ENCODE measurements around the gene LBHD2. TPM values are rescaled to one million over a fixed set of nuclear protein-coding genes. Genes with fewer than 3 reads are reported as not detected.
A peak's percentile ranks its signal among the peaks of the same experiment; 100 is the strongest.

LBHD2 gene
- total and polyA plus RNA-seq, 2 experiments from 2014 or later, result not detected

- Histone ChIP-seq H3K4me1 (ENCODE audit: low read depth) (no peaks in the 10 kb centered on the region), H3K27ac (no peak overlapping the region), H3K4me3 (no peak overlapping the region), H3K9me3 (ENCODE audit: low read depth) (no peaks in the 10 kb centered on the region), H3K27me3 (no peaks in the 10 kb centered on the region), H3K36me3 (no peaks in the 10 kb centered on the region)
- DNase-seq (ENCODE audit: low read depth in 1 of 2, low spot score in 1 of 2), result no peak
- TF ChIP-seq, protein P1, sequence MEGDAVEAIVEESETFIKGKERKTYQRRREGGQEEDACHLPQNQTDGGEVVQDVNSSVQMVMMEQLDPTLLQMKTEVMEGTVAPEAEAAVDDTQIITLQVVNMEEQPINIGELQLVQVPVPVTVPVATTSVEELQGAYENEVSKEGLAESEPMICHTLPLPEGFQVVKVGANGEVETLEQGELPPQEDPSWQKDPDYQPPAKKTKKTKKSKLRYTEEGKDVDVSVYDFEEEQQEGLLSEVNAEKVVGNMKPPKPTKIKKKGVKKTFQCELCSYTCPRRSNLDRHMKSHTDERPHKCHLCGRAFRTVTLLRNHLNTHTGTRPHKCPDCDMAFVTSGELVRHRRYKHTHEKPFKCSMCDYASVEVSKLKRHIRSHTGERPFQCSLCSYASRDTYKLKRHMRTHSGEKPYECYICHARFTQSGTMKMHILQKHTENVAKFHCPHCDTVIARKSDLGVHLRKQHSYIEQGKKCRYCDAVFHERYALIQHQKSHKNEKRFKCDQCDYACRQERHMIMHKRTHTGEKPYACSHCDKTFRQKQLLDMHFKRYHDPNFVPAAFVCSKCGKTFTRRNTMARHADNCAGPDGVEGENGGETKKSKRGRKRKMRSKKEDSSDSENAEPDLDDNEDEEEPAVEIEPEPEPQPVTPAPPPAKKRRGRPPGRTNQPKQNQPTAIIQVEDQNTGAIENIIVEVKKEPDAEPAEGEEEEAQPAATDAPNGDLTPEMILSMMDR (IDR thresholded peaks at IDR 0.05; ENCODE audit: low read depth, low read length), result no peak
Observed at GRCh38 chr14:103070263-103070885, 13.6 kb upstream of the LBHD2 start.

DNA sequence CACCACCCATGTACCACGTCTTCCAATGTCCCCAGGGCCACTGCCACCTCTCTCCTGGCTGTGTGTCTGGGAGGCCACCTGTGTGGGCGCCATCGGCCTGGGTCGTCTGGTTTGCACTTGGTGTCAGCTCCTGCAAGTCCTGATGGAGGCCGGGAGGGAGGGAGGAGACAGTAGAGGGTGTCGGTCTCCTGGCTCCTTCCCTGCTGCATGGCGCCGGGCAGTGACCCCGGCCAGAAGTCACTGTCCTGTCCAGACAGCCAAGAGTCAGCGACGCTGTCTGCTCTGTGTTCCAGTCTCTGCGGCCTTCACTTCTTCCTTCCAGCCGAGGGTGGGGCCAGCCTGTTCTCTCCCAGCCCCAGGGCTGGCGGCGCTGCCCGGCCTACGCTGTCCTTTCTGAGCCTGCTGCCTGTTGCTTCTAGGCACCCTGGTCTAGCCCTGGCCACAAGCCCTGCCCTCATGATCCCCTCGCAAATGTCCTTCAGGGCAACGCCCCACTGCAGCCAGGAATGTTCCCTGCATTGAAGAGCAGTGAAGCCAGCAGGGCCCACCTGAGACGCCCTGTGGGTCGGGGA is 13.0 kb upstream of the LBHD2 start:
- H3K4me1 ChIP-seq (ENCODE audit: low read depth), result no peaks in the 10 kb centered on the region
- TF ChIP-seq, protein P1 (IDR thresholded peaks at IDR 0.05; ENCODE audit: low read depth, low read length), result no peak
- no peaks in the 10 kb centered on the region for H3K9me3 ChIP-seq (ENCODE audit: low read depth)
- H3K36me3 ChIP-seq, result no peaks in the 10 kb centered on the region
- DNase-seq (ENCODE audit: low read depth in 1 of 2, low spot score in 1 of 2), result no peak
- no peak overlapping the region for H3K4me3 ChIP-seq
- no peaks in the 10 kb centered on the region for H3K27me3 ChIP-seq
- H3K27ac ChIP-seq, result no peak overlapping the region

DNA sequence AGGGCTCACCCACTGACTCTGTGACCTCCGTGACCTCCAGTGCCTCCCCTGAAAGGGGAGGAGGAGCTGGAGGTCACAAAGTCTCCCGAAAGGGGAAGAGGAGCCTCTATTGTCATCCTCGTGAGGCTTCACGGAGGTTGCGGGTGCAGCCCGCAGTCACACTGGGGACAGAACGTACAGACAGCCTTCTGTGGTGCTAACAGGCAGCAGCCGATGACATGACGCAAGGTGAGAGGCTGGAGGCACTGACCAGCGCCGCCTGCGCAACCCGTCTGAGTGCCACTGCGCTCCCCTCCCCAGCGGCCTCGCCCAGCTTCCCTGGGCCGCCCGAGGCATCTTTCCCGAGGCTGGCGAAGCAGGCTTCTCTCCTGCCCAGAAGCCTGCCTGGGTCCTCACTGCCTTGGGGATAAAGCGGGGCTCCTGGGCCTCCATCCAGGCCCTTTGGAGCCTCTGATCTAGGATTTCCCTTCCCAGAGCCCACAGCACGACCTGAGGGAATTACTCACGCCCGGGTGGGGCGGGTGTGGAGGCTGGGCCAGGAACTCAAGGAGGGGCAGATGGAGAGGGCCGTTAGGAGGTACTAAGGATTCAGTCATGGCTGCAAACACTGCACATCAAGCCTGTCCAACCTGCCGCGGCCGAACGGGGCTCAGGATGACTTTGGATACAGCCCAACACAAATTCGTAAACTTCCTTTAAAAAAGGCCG is 12.3 kb upstream of the LBHD2 start:
- H3K36me3 ChIP-seq, result no peaks in the 10 kb centered on the region

DNA sequence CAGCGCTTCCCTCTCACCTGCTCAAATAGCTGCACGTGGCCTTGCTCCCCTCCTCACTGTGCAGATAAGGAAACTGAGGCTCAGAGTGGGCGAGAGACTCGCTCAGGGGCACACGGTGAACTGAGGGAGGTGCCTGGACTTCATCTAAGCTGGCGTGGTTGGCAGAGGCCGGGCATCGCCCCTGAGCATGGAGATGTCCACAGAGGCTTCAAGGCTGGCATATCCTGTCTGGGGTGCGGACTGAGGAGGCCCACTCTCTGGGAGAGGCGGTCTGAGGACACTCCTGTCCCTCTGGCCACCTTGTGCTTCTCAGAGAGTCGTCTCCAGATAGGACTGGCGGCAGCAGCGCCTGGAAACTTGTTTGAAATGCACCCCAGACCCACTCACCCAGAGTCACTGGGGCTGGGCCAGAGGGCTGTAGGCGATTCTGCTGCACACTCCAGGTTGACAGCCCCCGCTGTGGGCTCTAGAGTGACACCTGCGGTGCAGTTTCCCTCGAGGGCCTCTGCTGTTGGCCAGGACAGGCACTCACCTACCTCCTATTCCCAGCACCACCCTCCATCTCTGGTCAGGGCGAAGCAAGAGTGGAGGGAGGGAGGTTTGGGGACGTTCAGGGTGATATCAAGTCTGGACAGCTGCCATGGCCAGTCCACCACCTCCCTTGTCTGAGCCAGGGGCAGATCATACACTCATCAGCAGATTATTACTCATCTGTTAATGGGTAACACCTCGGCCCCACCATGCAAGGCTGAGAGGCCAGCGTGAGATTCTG is 11.2 kb upstream of the LBHD2 start:
- no peaks in the 10 kb centered on the region for H3K4me1 ChIP-seq (ENCODE audit: low read depth)
- TF ChIP-seq, protein P1 (IDR thresholded peaks at IDR 0.05; ENCODE audit: low read depth, low read length), result no peak
- H3K9me3 ChIP-seq (ENCODE audit: low read depth), result no peaks in the 10 kb centered on the region
- H3K4me3 ChIP-seq, result no peak overlapping the region
- no peaks in the 10 kb centered on the region for H3K36me3 ChIP-seq
- H3K27me3 ChIP-seq, result no peaks in the 10 kb centered on the region
- DNase-seq (ENCODE audit: low read depth in 1 of 2, low spot score in 1 of 2), result peak in 1 of 2 donors; percentile 26
- no peak overlapping the region for H3K27ac ChIP-seq

More for the DNA sequence above, 12.3 kb upstream of the LBHD2 start:
- no peak overlapping the region for H3K4me3 ChIP-seq
- TF ChIP-seq, protein P1 (IDR thresholded peaks at IDR 0.05; ENCODE audit: low read depth, low read length), result no peak
- no peaks in the 10 kb centered on the region for H3K9me3 ChIP-seq (ENCODE audit: low read depth)
- H3K4me1 ChIP-seq (ENCODE audit: low read depth), result no peaks in the 10 kb centered on the region
- H3K27me3 ChIP-seq, result no peaks in the 10 kb centered on the region
- DNase-seq (ENCODE audit: low read depth in 1 of 2, low spot score in 1 of 2), result no peak
- H3K27ac ChIP-seq, result no peak overlapping the region

DNA sequence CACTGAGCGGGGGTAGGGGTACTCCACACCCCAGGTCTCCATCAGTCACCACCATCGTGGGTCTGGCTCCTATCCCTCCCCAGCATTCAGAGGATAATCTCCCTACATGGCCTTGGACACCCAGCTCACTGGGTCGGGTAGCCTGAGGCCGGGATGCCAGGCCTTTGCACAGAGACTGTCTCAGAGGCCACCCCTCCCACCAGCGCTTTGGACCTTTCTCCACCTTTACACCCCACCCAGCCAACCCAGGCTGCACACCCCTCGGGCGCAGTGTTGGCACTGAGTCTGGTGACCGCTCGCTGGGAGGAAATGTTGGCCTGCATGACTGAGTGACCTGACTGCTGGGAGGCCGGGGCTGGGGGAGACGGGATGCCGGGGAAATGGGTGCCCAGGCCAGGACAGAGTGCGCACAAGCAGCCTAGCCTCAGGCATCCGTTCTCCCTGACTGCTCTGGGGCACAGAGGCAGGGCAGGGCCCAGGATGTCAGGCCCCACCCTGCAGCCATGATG is 10.6 kb upstream of the LBHD2 start:
- no peaks in the 10 kb centered on the region for H3K27me3 ChIP-seq
- H3K36me3 ChIP-seq, result no peaks in the 10 kb centered on the region
- no peak for DNase-seq (ENCODE audit: low read depth in 1 of 2, low spot score in 1 of 2)
- H3K9me3 ChIP-seq (ENCODE audit: low read depth), result no peaks in the 10 kb centered on the region
- H3K4me1 ChIP-seq (ENCODE audit: low read depth), result no peaks in the 10 kb centered on the region
- H3K4me3 ChIP-seq, result no peak overlapping the region
- no peak overlapping the region for H3K27ac ChIP-seq
- TF ChIP-seq, protein P1 (IDR thresholded peaks at IDR 0.05; ENCODE audit: low read depth, low read length), result no peak

Data from cardiac muscle cell (in vitro differentiated cells and primary cell).